Renal pelvis (tissue), 12 donors: ENCODE results near the gene ING3. TPM values are rescaled to one million over a fixed set of nuclear protein-coding genes. Genes with fewer than 3 reads are reported as not detected.
A peak's percentile ranks its signal among the peaks of the same experiment; 100 is the strongest.

Experiments used
- DNase-seq: peaks from one replicate; pipeline ENCODE4 v3.0.0-alpha.2; 2013
- long read RNA-seq, 16 experiments: transcript quantifications; one replicate each; lab custom pipeline, GENCODE V29; 2026
- polyA plus RNA-seq, 3 donors: library from polyadenylated mRNA; unstranded; fragments of 120-200 nt; gene quantifications; one replicate each; pipeline ENCODE4 v1.2.1, GENCODE V29; 2013; ENCODE audit not compliant: insufficient read length in 3 of 3

Gene ING3
- polyA plus RNA-seq = 10 to 100 TPM; 37.9 to 40.4 (median 38.0) TPM
- long read RNA-seq, donor 1, transcript ING3-201 (12 exons, 3,777 nt) = minor isoform, 11 of 43 reads
- long read RNA-seq, donor 1, transcript ING3-202 (5 exons, 1,222 nt) = major isoform, 20 of 43 reads
- long read RNA-seq, donor 1, partial matches to known transcripts = 0 of 43 reads
- long read RNA-seq, donor 1, other reads (novel, unspliced or antisense) = 6 of 43 reads
- long read RNA-seq, donor 2, transcript ING3-201 (12 exons, 3,777 nt) = minor isoform, 8 of 38 reads
- long read RNA-seq, donor 2, transcript ING3-205 (4 exons, 1,723 nt) = minor isoform, 5 of 38 reads
- long read RNA-seq, donor 2, transcript ING3-202 (5 exons, 1,222 nt) = major isoform, 16 of 38 reads
- long read RNA-seq, donor 2, partial matches to known transcripts = 5 of 38 reads
- long read RNA-seq, donor 2, other reads (novel, unspliced or antisense) = 0 of 38 reads
- long read RNA-seq, donor 3, transcript ING3-202 (5 exons, 1,222 nt) = major isoform, 19 of 30 reads
- long read RNA-seq, donor 3, transcript ING3-201 (12 exons, 3,777 nt) = minor isoform, 6 of 30 reads
- long read RNA-seq, donor 3, partial matches to known transcripts = 0 of 30 reads
- long read RNA-seq, donor 3, other reads (novel, unspliced or antisense) = 0 of 30 reads
- long read RNA-seq, donor 4, transcript ING3-202 (5 exons, 1,222 nt) = major isoform, 20 of 39 reads
- long read RNA-seq, donor 4, transcript ING3-201 (12 exons, 3,777 nt) = minor isoform, 7 of 39 reads
- long read RNA-seq, donor 4, partial matches to known transcripts = 5 of 39 reads
- long read RNA-seq, donor 4, other reads (novel, unspliced or antisense) = 0 of 39 reads
- long read RNA-seq, donor 5, transcript ING3-202 (5 exons, 1,222 nt) = major isoform, 10 of 23 reads
- long read RNA-seq, donor 5, partial matches to known transcripts = 7 of 23 reads
- long read RNA-seq, donor 5, other reads (novel, unspliced or antisense) = 0 of 23 reads
- long read RNA-seq, donor 6, transcript ING3-202 (5 exons, 1,222 nt) = major isoform, 22 of 75 reads
- long read RNA-seq, donor 6, transcript ING3-205 (4 exons, 1,723 nt) = minor isoform, 6 of 75 reads
- long read RNA-seq, donor 6, transcript ING3-201 (12 exons, 3,777 nt) = minor isoform, 12 of 75 reads
- long read RNA-seq, donor 6, transcript ING3-203 (11 exons, 1,718 nt) = minor isoform, 7 of 75 reads
- long read RNA-seq, donor 6, partial matches to known transcripts = 21 of 75 reads
- long read RNA-seq, donor 6, other reads (novel, unspliced or antisense) = 7 of 75 reads
- long read RNA-seq, donor 7, transcript ING3-201 (12 exons, 3,777 nt) = minor isoform, 7 of 29 reads
- long read RNA-seq, donor 7, transcript ING3-202 (5 exons, 1,222 nt) = major isoform, 16 of 29 reads
- long read RNA-seq, donor 7, partial matches to known transcripts = 0 of 29 reads
- long read RNA-seq, donor 7, other reads (novel, unspliced or antisense) = 0 of 29 reads
- long read RNA-seq, donor 8, transcript ING3-202 (5 exons, 1,222 nt) = major isoform, 10 of 17 reads
- long read RNA-seq, donor 8, partial matches to known transcripts = 0 of 17 reads
- long read RNA-seq, donor 8, other reads (novel, unspliced or antisense) = 0 of 17 reads
- long read RNA-seq, donor 9, transcript ING3-202 (5 exons, 1,222 nt) = major isoform, 16 of 69 reads
- long read RNA-seq, donor 9, transcript ING3-205 (4 exons, 1,723 nt) = minor isoform, 5 of 69 reads
- long read RNA-seq, donor 9, transcript ING3-201 (12 exons, 3,777 nt) = minor isoform, 12 of 69 reads
- long read RNA-seq, donor 9, partial matches to known transcripts = 27 of 69 reads
- long read RNA-seq, donor 9, other reads (novel, unspliced or antisense) = 6 of 69 reads
- long read RNA-seq, donor 10, transcript ING3-201 (12 exons, 3,777 nt) = minor isoform, 11 of 48 reads
- long read RNA-seq, donor 10, transcript ING3-202 (5 exons, 1,222 nt) = major isoform, 14 of 48 reads
- long read RNA-seq, donor 10, partial matches to known transcripts = 10 of 48 reads
- long read RNA-seq, donor 10, other reads (novel, unspliced or antisense) = 7 of 48 reads
- long read RNA-seq, donor 11, transcript ING3-202 (5 exons, 1,222 nt) = minor isoform, 5 of 19 reads
- long read RNA-seq, donor 11, transcript ING3-201 (12 exons, 3,777 nt) = major isoform, 11 of 19 reads
- long read RNA-seq, donor 11, partial matches to known transcripts = 0 of 19 reads
- long read RNA-seq, donor 11, other reads (novel, unspliced or antisense) = 0 of 19 reads
- long read RNA-seq, donor 12, transcript ING3-202 (5 exons, 1,222 nt) = minor isoform, 21 of 61 reads
- long read RNA-seq, donor 12, transcript ING3-201 (12 exons, 3,777 nt) = major isoform, 22 of 61 reads
- long read RNA-seq, donor 12, transcript ING3-205 (4 exons, 1,723 nt) = minor isoform, 5 of 61 reads
- long read RNA-seq, donor 12, transcript ING3-203 (11 exons, 1,718 nt) = minor isoform, 7 of 61 reads
- long read RNA-seq, donor 12, partial matches to known transcripts = 0 of 61 reads
- long read RNA-seq, donor 12, other reads (novel, unspliced or antisense) = 5 of 61 reads
- long read RNA-seq, donor 13, transcript ING3-202 (5 exons, 1,222 nt) = major isoform, 10 of 32 reads
- long read RNA-seq, donor 13, partial matches to known transcripts = 19 of 32 reads
- long read RNA-seq, donor 13, other reads (novel, unspliced or antisense) = 0 of 32 reads
- long read RNA-seq, donor 14, transcript ING3-201 (12 exons, 3,777 nt) = minor isoform, 6 of 54 reads
- long read RNA-seq, donor 14, transcript ING3-202 (5 exons, 1,222 nt) = major isoform, 24 of 54 reads
- long read RNA-seq, donor 14, partial matches to known transcripts = 14 of 54 reads
- long read RNA-seq, donor 14, other reads (novel, unspliced or antisense) = 5 of 54 reads
- long read RNA-seq, donor 15, transcript ING3-202 (5 exons, 1,222 nt) = major isoform, 29 of 68 reads
- long read RNA-seq, donor 15, transcript ING3-201 (12 exons, 3,777 nt) = minor isoform, 9 of 68 reads
- long read RNA-seq, donor 15, transcript ING3-205 (4 exons, 1,723 nt) = minor isoform, 6 of 68 reads
- long read RNA-seq, donor 15, transcript ING3-203 (11 exons, 1,718 nt) = minor isoform, 8 of 68 reads
- long read RNA-seq, donor 15, partial matches to known transcripts = 8 of 68 reads
- long read RNA-seq, donor 15, other reads (novel, unspliced or antisense) = 8 of 68 reads
- long read RNA-seq, donor 16, transcript ING3-202 (5 exons, 1,222 nt) = major isoform, 17 of 38 reads
- long read RNA-seq, donor 16, transcript ING3-201 (12 exons, 3,777 nt) = minor isoform, 6 of 38 reads
- long read RNA-seq, donor 16, partial matches to known transcripts = 10 of 38 reads
- long read RNA-seq, donor 16, other reads (novel, unspliced or antisense) = 0 of 38 reads

GRCh38 chr7:120950539-120951308 lies at the start of gene ING3:
ING3 (plus strand) TSS chr7:120950777; CDS start chr7:120950897, 120 bp downstream.
- peak; percentile 98 for DNase-seq

- no peak for DNase-seq
Measured at GRCh38 chr7:120915314-120916105, 35.1 kb upstream of the ING3 start.

- no peak for DNase-seq
Measured at GRCh38 chr7:120916121-120916520, 34.5 kb upstream of the ING3 start.

- no peak for DNase-seq
Measured at GRCh38 chr7:120916538-120916937, 34.0 kb upstream of the ING3 start.

- no peak for DNase-seq
Measured at GRCh38 chr7:120919466-120919865, 31.1 kb upstream of the ING3 start.

GRCh38 chr7:120920034-120920433 lies 30.5 kb upstream of the ING3 start:
- no peak for DNase-seq

GRCh38 chr7:120920591-120921274 lies 29.8 kb upstream of the ING3 start:
- no peak for DNase-seq

- DNase-seq = no peak
Measured at GRCh38 chr7:120924837-120925236, 25.7 kb upstream of the ING3 start.

- DNase-seq = no peak
Measured at GRCh38 chr7:120925392-120925791, 25.2 kb upstream of the ING3 start.

GRCh38 chr7:120926943-120927346 lies 23.6 kb upstream of the ING3 start:
- DNase-seq = no peak

GRCh38 chr7:120927454-120928103 lies 23.0 kb upstream of the ING3 start:
- DNase-seq = no peak

GRCh38 chr7:120931243-120931642 lies 19.3 kb upstream of the ING3 start:
- DNase-seq = no peak

GRCh38 chr7:120933475-120933874 lies 17.1 kb upstream of the ING3 start:
- no peak for DNase-seq

- no peak for DNase-seq
Measured at GRCh38 chr7:120939345-120939744, 11.2 kb upstream of the ING3 start.
